Spleen (tissue), 7 donors: ENCODE measurements around the gene JAZF1.

ENCODE experiments used
- POLR2AphosphoS5 ChIP-seq, 3 donors: sonication (generic); formaldehyde crosslinking; IDR thresholded peaks; one replicate each; pipeline ENCODE4 v1.5.1; 2017; ENCODE audit warnings: antibody characterized with exemption in 3 of 3
- TF ChIP-seq, protein P1 (sequence below), 11 experiments: fragments of 200-600 bp in 7 of 11; fragments of 450-650 bp in 4 of 11; sonication (generic) in 4 of 11; IDR thresholded peaks in 8 of 11; conservative IDR thresholded peaks in 3 of 11; 1 replicate in 7 of 11; 2 replicates in 4 of 11; pipeline versions ENCODE4 v1.4.0 to v1.8.0; 2016 to 2021; ENCODE audit warnings: antibody characterized with exemption in 11 of 11, inconsistent platforms in 4 of 11, mild to moderate bottlenecking in 1 of 11
- donor health status: DM: no; HTN: no; CAD: no; lungs with moderate emphysema.
- donor health status: DM: no; HTN: no; CAD: no.
- donor health status: DM: no; HTN: no; CAD: no.

DNA sequence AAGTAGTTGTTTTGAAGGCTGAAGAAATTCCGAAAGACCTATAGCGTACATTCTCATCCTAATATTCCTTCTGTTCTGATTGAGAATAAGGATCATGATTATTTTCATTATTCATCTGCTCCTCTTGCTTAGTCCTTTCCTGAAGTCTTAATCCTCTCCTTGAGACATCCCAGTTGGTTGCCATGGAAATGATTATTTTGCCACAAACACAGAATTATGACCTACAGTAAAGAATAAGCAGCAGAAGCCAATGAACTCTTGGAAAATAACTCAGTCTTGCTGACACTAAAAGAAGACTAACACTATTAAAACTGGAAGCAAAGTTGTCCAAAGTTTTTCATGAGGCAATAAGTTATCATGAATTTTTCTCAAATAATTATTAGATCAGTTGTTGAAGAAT is 47.8 kb upstream of the JAZF1 start:
- TF ChIP-seq, protein P1, sequence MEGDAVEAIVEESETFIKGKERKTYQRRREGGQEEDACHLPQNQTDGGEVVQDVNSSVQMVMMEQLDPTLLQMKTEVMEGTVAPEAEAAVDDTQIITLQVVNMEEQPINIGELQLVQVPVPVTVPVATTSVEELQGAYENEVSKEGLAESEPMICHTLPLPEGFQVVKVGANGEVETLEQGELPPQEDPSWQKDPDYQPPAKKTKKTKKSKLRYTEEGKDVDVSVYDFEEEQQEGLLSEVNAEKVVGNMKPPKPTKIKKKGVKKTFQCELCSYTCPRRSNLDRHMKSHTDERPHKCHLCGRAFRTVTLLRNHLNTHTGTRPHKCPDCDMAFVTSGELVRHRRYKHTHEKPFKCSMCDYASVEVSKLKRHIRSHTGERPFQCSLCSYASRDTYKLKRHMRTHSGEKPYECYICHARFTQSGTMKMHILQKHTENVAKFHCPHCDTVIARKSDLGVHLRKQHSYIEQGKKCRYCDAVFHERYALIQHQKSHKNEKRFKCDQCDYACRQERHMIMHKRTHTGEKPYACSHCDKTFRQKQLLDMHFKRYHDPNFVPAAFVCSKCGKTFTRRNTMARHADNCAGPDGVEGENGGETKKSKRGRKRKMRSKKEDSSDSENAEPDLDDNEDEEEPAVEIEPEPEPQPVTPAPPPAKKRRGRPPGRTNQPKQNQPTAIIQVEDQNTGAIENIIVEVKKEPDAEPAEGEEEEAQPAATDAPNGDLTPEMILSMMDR (IDR thresholded peaks at IDR 0.05 in 8 of 11, conservative IDR thresholded peaks at IDR 0.05 in 3 of 11), result no peak
- no peak for TF ChIP-seq POLR2AphosphoS5 (IDR thresholded peaks at IDR 0.05)
